GM18498 (cell line): ENCODE data around the gene SGPP2.
"Not testable (repeated sequence)": the region's sequence is repeated elsewhere in the genome, so short reads cannot be mapped to it uniquely, and the experiment has no call there.

ENCODE experiments used
- ATAC-seq: cut with Tn5 transposase; IDR thresholded peaks from one replicate; pipeline ENCODE4 v1.9.1; 2021; ENCODE audit warnings: mild to moderate bottlenecking, moderate library complexity; ENCODE audit not compliant: unreplicated experiment

Gene SGPP2

GRCh38 chr2:222572264-222572721 is 147.9 kb downstream of the SGPP2 start:
- no peak for ATAC-seq

DNA sequence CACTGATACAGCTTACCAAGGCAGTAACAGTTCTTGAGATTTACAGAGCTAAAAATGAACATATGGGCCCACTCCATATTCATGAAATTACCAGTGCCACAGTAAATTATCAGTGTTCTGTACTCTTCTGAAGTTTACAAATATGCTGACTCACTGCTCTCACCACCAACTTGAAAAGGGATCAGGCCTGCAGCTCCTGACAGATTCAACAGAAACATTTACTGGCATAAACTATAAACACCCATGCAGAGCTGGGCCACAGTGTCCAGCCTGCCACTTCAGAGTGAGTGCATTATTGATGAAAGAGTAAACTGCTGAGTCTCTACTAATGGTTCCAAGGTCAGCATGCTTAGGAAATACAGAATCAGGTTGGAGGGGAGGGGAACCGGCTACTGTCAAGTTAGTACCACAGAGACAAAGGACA is 148.4 kb downstream of the SGPP2 start:
- no peak for ATAC-seq

- no peak for ATAC-seq
Observed at GRCh38 chr2:222575618-222576017, 151.3 kb downstream of the SGPP2 start.

DNA sequence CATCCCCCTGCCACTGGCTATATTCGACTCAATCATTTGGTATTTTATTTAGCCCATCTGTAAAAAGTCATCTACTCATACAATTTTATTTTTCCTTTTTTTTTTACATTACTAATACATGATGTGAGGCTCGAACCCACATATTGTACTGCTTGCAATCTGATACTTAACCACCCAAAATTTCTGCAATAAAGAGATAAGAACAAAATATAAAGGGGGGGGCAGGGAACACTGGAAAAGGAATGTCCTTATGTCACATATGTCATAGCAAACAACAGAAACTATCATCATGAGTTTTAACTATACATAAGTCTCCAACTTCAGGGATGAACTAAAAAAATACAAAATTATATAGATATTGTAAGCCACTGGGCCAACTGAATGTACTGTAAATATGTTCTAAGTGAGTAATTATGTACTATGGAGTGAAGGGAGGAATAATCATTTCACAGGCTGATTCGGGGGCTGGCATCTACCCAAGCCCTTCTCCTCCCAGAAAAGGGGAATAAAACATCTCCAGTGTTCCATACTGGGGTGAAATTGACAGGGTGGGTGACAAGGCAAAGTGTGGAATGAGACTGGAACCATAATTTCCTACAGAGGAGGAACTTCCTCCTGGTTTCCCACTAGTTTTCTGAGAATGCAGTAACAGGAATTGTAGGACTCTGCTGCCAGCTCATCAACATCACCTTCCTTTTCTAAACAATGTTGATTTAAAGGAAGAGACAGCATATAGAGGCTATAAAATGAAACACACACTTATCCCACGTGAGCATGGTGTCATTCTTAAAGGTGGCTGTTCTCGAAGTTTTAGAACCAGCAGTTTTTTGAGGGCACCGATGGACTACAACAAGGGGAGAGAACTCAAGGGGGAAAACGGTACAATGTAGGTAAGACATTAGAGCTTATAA is 152.1 kb downstream of the SGPP2 start:
- no peak for ATAC-seq

DNA sequence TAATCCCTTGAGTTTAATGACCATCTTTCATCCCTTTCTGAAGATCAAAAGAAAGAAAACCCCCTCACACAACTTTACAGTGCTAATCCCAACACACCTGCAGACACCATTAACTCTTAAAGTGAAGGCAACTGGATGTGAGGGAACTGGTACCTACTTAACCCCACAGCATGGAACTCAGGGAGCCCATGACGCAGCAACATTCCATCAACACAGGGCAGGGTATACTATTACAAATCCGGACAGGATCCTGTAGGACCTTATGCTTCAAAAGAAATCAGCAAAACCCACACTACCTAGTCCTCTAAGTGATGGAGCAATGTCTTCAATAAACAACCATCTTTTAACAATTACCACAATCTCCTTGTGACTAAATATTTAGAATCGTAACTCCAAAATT is 153.0 kb downstream of the SGPP2 start:
- ATAC-seq: no peak

DNA sequence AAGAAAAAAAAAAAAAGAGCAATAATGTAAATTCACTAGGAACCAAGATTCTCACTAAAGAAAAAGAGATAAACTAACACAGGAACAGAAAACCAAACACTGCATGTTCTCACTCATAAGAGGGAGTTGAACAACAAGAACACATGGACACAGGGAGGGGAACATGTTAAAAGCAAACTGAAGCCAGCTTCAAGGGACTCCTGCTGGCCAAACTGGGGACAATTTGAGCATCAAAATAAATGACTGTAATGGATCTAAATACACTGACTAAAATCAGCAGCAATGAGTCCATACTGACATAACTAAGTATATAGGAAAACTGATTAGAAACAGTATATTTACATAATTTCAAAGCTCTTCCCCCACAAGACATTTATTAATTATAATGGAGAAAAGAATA is 158.6 kb downstream of the SGPP2 start:
- no peak for ATAC-seq

- ATAC-seq: not testable (repeated sequence)
Observed at GRCh38 chr2:222584589-222584988, 160.2 kb downstream of the SGPP2 start.

DNA sequence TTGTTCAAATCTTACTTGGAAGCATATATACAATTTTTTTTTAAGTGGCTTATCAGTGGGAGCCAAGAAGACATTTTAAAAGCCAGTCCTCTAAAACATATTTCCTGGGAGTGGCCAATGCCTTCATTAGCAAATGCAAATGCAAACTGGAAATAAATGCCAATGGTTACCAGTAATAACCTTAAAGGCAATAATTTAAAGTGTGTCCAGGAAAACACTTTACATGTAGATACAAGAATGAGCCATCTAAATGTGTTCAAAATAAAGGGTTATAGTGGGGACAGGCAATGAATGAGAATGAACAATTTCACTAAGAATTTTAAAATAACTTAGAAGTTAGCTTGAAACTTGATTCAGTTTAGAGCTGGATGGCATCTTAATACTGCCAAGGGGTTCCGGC is 167.3 kb downstream of the SGPP2 start:
- ATAC-seq: no peak

DNA sequence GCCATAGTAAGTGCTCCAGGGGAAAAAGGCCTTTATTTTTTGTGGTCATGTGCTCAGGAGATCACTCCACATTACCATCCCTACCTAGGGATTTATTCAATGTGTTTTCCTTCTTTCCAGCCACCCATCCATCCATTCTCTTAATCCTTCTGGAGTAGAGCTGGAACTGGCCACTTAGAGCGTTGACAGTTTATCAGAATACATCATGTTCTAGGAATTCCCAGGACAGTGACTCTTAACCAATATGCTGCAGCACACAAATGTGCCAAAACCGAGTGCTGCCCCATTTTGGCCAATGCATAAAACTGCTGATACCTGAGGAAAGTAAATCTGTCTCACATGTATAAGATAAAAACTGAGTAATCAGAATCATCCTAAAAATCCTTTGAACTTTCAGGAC is 167.8 kb downstream of the SGPP2 start:
- no peak for ATAC-seq

DNA sequence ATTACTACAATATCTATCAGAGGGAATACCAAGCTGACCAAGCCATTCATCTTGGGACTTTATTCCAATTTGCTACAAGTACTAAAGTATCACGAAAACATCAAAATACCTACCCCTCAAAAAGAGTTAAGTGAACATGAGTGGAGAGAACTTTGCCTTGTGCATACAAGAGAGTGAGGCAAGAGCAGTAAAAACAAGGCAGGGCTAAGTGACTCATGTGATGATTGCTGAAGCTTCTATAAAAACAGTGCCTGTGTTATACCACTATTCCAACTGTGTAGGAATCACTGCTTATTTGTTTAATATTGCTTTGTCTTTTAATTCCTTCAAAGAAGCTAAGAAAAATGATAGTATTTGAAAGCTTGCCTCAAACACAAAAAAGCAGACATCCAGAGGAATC is 170.3 kb downstream of the SGPP2 start:
- ATAC-seq: no peak

DNA sequence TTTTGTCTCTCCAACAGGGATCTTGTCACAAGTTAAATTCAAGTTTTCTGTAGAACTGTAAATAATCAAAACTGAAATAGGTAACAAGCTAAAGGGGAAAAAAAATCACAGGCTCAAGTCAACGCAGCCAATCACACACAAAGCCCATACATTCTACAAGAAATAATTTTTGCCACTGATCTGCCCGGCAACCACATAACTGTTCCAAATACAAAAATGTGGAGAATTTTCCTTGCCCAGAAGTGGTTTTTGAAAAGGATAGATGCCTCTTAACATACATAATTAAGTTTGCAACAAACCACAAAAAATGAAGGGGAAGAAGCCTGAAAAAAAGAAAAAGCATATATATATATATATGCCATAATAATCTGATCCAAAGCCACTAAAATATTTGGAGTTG is 171.2 kb downstream of the SGPP2 start:
- ATAC-seq: no peak

DNA sequence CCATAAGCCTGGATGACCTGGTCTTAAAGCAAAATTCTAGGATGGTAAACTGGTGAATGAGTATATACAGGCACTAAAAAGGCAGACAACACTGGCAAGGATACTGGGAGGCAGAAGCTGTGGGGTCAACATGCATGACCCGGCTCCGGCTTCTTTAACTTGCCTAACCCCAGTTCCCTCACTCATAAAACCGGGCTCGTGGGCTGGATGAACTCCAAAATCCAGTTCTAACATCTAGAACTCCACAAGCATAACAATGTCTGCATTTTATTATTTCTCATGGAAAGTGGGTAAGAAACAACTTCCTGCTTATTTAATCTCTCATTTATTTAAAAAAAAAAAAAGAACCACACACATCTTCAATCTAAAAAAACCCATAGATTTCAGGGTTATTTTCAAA is 174.3 kb downstream of the SGPP2 start:
- no peak for ATAC-seq

- no peak for ATAC-seq
Observed at GRCh38 chr2:222603501-222603900, 179.2 kb downstream of the SGPP2 start.

- ATAC-seq: no peak
Observed at GRCh38 chr2:222604749-222605515, 180.6 kb downstream of the SGPP2 start.

DNA sequence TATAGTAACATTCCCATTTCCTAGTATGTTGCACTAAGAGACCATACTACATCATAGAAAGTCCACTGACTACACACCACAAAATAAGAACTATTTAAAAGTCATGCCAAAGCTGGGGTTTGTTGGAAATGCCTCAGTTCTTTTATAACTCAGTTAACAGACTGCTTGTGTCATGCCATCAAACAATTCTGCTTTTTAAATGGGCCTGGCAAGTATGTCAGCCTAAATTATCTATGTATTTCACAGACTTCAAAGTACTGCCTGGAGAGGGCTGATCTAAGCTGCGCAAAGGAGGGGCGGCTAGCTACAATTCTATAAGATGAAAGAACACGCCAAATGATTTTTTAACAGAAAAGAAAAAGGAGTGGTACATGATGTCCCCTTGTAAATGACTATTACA is 182.0 kb downstream of the SGPP2 start:
- ATAC-seq: no peak

- ATAC-seq: no peak
Observed at GRCh38 chr2:222608081-222608480, 183.7 kb downstream of the SGPP2 start.

DNA sequence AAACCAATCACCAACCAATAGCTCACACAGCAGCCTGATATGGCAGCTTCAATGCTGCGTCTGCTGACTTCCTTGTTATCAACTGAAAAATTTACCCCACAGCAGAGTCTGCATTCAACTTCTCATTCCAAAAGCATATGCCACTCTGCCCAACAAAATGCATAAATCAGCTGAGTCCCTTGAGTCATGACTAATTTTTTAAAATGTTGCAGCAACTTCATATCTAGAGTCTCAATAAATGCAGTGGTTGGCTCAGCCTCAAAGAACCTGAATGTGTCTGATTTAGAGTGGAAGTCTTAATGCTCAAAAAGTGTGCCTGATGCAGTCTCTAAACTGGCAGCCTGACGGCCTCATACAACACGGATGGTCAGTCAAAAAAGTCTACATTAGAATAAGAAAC is 185.0 kb downstream of the SGPP2 start:
- ATAC-seq: no peak
